Bone marrow (tissue), 2 donors: ENCODE measurements around the gene HOXB6.

ENCODE experiments used
- DNase-seq, 2 donors: peaks; one replicate each; lab custom pipeline; 2025; lab: John Stamatoyannopoulos, UW

HOXB6 gene

DNA sequence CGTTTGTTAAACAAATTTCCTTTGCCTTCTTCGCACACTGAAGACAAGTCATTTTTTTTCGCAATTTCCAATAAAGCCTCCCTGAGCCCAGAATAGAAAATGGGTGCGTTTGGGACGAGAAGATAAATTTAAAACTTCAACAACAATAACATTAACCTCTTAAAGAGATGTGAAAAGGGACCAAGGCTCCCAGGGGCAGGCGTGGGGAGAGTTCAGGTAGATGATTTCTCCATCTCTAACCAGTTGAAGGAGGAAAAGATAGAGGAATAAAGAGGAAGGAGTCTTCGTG is 25.4 kb downstream of the HOXB6 start:
- DNase-seq: no peak

GRCh38 chr17:48578616-48579470 is 25.9 kb downstream of the HOXB6 start:
- peak in 1 of 2 donors; percentile 77 for DNase-seq

DNA sequence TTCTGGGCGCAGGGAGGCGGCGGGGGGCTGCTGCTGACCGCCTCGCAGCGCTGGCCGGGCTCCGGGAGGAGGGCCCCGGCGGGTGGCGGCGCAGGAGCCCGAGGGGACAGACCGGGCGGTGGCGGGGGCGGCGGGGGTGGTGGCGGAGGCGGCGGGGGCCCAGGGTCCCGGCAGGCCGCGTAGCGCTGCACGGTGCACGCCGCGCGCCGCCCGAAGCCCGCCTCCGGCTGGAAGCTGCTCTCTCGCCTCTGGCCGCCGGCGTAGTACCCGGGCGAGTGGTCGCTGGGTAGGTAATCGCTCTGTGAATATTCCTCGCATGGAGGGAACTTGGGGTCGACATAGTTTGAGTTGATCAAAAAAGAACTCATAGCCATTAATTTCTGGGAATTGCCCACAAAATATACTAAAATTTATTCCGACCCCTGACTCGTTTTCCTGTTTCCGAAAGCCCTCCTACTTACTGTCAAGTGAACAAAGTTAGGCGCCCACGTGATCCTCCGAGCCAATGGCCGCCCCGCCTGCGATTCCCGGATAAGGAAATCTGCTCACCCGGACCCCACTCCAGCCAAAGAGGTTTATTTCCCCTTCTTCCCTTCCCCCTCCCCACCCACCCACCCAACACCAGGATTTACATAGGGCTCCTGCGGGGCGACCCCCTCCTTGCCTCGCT is 26.7 kb downstream of the HOXB6 start, which contains the start of gene HOXB4:
HOXB4 (minus strand) TSS at position 405 of the 670 bp plus-strand sequence; CDS start at position 374, 31 bp downstream.
- peak in 1 of 2 donors; percentile 77 for DNase-seq

GRCh38 chr17:48577330-48577945 is 27.3 kb downstream of the HOXB6 start:
- DNase-seq: peak in 1 of 2 donors; percentile 29

- DNase-seq: no peak
These were observed 28.1 kb downstream of the HOXB6 start for GRCh38 chr17:48576479-48577309.

DNA sequence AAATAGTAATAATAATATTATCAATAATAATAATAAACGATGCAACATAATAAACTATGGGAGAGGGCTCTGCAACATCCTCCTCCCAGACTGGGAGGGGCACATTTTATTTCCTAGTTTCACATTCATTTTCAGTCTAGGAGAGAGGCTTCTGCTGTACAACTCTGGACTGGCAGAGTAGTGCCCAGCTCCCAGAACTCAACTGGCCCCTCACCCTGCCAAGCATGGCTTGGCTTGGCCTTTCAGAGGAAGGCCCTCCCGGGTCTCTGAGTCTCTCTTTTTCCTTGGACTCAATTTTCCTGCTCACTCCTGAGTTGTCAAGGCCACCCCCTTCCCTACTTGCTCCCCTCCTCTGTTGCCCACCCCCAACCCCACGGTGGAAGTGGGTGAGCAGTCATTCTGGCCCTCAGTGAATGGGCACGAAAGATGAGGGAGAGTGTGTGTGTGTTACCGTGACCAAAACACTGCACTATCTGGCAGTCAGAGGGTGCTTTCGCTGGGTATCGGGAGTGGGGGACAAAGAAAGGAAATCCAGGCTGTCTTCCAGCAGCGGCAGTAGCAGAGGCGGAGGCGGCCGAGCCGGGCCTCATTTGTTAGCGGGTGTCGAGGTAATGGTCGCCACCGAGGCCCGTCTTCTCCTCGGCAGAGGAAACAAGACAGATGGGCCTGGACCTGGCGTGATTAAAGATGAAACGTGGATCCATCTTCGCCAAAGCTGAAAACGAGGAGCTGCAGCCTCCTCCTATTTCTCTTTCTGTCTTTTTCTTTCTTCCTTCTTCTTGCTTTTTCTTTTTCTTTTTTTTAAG is 28.9 kb downstream of the HOXB6 start:
- no peak for DNase-seq

DNA sequence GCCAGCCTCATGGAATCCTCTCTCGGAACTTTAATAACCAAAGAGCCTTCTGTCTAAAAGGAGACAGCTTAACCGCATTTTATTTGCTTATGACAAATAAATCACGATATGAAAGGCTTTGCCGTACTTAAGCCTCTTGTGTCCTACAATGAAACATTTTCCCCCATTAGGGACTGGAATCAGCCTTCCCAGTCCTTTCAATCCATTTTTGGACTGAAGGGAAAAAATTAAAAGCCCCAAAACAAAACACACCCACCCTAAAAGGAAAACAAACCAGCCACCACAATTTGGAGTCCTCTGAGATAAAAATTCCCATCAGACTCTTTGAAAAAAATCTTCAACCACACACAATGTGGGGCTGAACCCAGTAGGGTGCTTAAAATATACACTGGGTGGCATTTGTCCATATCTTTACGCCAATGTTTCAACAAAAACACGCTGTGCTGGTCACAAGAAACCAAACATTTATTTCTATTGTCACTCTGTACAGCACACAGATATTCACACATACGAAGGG is 29.7 kb downstream of the HOXB6 start:
- no peak for DNase-seq

DNA sequence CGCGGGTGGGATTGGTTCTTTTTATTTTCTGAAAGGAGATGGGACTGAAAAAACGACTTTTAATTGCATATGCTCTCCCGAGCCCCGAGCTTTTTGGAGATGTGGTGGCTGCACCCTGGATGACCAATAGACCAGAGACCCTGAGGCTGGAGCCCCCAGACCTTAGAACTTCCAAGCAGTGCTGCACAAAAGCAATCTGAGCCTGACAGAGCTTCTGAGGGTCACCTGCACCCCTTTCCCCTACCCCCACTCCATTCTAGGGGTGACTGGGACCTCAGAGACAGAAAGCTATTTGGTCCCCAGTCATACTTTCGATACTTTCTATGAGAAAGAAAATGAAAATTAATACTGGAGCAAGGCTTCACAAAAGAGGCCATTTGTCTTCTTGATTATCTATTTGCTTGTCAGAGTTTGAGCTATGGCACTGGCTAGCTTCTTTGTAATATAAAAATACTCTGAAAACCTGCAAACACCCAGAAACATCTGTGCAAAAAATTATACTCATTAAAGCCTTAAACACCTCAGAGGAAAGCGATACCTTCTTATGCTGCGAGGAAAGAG is 30.2 kb downstream of the HOXB6 start:
- no peak for DNase-seq

GRCh38 chr17:48571826-48572417 is 32.9 kb downstream of the HOXB6 start:
- no peak for DNase-seq

GRCh38 chr17:48571024-48571818 is 33.6 kb downstream of the HOXB6 start:
- no peak for DNase-seq

- DNase-seq: no peak
These were observed 34.3 kb downstream of the HOXB6 start for GRCh38 chr17:48570325-48571023.

DNA sequence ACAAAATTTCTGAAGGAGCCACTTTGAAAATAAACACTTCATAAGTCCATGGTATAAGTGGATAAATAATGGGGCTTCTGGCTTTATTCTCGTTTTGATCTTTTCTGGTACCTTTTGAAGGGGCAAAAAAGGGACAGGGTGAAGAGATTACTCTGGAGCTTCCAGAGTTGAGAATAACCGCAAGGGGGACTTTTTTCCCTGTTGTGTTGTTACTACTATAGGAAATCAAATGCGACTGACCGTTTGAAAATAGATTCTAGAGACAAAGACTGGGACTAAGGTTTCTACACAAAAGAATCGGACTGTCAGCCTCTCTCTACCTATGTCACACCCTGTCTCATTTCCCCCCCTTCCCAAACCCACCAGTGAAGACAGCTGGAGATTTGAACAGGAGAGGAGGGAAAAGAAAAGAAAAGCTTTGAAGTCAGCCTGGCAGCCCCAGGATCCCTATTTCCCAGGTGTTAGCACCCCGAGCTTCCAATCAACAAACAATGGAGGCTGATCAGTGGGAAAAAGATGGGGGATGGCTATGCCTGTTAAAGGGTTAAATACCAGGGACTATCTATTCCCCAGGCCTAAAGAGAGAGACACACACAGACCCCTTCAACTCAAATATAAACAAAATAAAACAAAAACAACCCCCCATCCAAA is 35.0 kb downstream of the HOXB6 start:
- no peak for DNase-seq

DNA sequence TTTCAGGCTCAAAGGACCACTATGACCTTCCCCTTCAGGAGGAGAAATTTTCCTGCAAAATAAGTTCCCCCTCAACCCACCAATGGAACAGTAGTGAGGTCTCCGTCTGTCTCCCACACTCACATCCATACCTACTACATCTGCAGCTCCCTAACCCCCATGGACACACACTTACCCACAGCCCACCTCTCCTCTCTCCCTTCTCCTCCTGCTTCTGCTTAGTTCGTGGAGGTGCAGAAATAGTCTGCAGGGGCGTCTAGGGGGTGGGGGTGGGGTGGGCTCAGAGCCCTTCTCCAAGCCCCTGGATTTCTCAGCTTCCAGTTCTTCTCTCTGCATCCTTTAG is 35.6 kb downstream of the HOXB6 start:
- no peak for DNase-seq

GRCh38 chr17:48568499-48569239 is 36.1 kb downstream of the HOXB6 start:
- DNase-seq: no peak

DNA sequence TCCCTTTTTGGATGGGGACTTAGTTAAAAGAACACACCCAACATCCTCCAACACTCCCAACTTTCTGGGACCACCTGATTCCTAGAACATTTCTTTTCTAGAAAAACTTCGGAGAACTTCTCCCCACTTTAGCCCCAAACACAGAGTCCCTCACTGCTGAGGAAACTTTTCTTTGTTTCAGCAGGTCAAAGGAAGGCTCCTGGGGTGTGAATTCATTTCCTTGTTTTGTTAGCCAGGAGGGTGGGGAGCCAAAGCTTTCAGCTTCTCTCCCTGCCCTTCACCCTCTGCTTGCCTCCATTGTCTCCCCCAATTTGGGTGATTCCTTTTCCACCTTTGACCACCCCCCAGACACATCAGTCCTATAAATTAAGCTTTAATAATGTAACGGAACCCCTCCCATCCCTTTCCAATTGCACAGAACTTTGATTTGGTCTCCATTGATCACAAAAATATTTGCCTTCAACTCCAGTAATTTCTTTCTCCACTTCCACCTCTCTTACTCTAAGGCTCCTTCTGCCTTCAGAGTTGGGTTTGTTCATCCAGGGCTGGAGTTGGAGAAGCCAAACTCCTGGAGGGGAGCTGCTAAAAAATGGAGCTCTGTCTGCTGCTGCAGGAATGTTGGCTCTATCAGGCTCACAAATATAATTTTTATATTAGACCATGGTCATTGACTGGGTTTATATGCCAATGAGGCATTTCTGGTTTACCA is 37.0 kb downstream of the HOXB6 start:
- no peak for DNase-seq

GRCh38 chr17:48567209-48567608 is 37.6 kb downstream of the HOXB6 start:
- DNase-seq: no peak

DNA sequence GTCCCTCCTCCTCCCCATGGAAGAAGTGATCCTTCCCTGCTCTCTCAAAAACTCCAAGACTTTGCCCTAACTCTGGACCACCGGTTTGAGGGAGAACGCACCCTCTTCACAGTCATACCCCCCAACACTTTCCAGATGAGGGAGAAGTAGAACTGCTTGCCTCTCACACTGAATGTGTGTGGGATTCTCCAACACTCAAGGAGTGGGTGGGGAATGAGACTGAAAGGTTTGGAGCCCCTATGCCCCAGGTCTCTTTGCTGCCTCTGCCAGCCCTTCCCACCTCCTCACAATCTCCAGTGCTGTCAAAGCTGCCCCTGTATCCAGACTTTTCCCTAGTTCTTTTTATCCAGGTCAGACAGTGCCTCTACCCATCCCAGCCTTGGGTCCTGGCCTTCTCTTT is 38.1 kb downstream of the HOXB6 start:
- DNase-seq: no peak
